CD4-positive, alpha-beta T cell treated with Interferon gamma for 1 hour (primary cell): Measurements from ENCODE around the gene RHOA.

Experiments used
- DNase-seq: peaks from one replicate; pipeline ENCODE4 v3.0.0-alpha.2; 2020

The RHOA gene

GRCh38 chr3:49411968-49412631 is at the start of gene RHOA, which contains the start of gene TCTA:
RHOA (minus strand) TSS chr3:49411976; CDS start chr3:49375589, 36,387 bp downstream.
TCTA (plus strand) TSS chr3:49412423; CDS start chr3:49412427, 4 bp downstream.
- peak; percentile 100 for DNase-seq

- DNase-seq: no peak
Measured at GRCh38 chr3:49460956-49461355, 49.2 kb upstream of the RHOA start.

- no peak for DNase-seq
Measured at GRCh38 chr3:49460188-49460890, 48.6 kb upstream of the RHOA start.

GRCh38 chr3:49456466-49456865 is 44.7 kb upstream of the RHOA start:
- no peak for DNase-seq

GRCh38 chr3:49454898-49455681 is 43.3 kb upstream of the RHOA start:
- no peak for DNase-seq

GRCh38 chr3:49454458-49454857 is 42.7 kb upstream of the RHOA start:
- DNase-seq: no peak

GRCh38 chr3:49453621-49454020 is 41.8 kb upstream of the RHOA start:
- no peak for DNase-seq

GRCh38 chr3:49445391-49445790 is 33.6 kb upstream of the RHOA start:
- no peak for DNase-seq

GRCh38 chr3:49434731-49435130 is 23.0 kb upstream of the RHOA start:
- DNase-seq: no peak

GRCh38 chr3:49428752-49429080 is 16.9 kb upstream of the RHOA start:
- no peak for DNase-seq

GRCh38 chr3:49427586-49427985 is 15.8 kb upstream of the RHOA start:
- DNase-seq: no peak

- no peak for DNase-seq
Measured at GRCh38 chr3:49424816-49425215, 13.0 kb upstream of the RHOA start.

GRCh38 chr3:49422379-49423248 is 10.8 kb upstream of the RHOA start, which contains the start of gene AMT:
AMT (minus strand) TSS chr3:49422473; CDS start chr3:49422450, 23 bp downstream.
- no peak for DNase-seq

- no peak for DNase-seq
Measured at GRCh38 chr3:49421890-49422378, 10.2 kb upstream of the RHOA start.

- no peak for DNase-seq
Measured at GRCh38 chr3:49417516-49418120, 5.8 kb upstream of the RHOA start.

- DNase-seq: no peak
Measured at GRCh38 chr3:49416867-49417266, 5.1 kb upstream of the RHOA start.

- DNase-seq: peak; percentile 81
Measured at GRCh38 chr3:49415931-49416601, 4.3 kb upstream of the RHOA start.

GRCh38 chr3:49414753-49415152 is 3.0 kb upstream of the RHOA start:
- DNase-seq: no peak

GRCh38 chr3:49413338-49413734 is 1.6 kb upstream of the RHOA start:
- DNase-seq: no peak

- no peak for DNase-seq
Measured at GRCh38 chr3:49412632-49413337, 1.0 kb upstream of the RHOA start.

- peak; percentile 55 for DNase-seq
Measured at GRCh38 chr3:49411535-49411967, 225 bp downstream of the RHOA start.
